Ishikawa (cell line): ENCODE results near the gene PIGR.

ENCODE experiments used
- CREB1 ChIP-seq: IDR thresholded peaks from 2 replicates; pipeline ENCODE4 v1.6.1; 2012; ENCODE audit warnings: low read depth
- EGR1 ChIP-seq: IDR thresholded peaks from 2 replicates; pipeline ENCODE4 v1.6.1; 2012
- EP300 ChIP-seq: IDR thresholded peaks from 2 replicates; pipeline ENCODE4 v1.6.1; 2012; ENCODE audit warnings: borderline replicate concordance
- MAX ChIP-seq: IDR thresholded peaks from 2 replicates; pipeline ENCODE4 v1.6.1; 2012
- TCF12 ChIP-seq: IDR thresholded peaks from 2 replicates; pipeline ENCODE4 v1.6.1; 2012; ENCODE audit warnings: low read depth
- YY1 ChIP-seq: IDR thresholded peaks from 2 replicates; pipeline ENCODE4 v1.6.1; 2012; ENCODE audit warnings: low read depth

- TF ChIP-seq EP300 = no peak
- TF ChIP-seq EGR1 = no peak
- no peak for TF ChIP-seq MAX
- TF ChIP-seq TCF12 = no peak
- TF ChIP-seq CREB1 = no peak
- no peak for TF ChIP-seq YY1
Observed at GRCh38 chr1:206911064-206911663, 35.1 kb downstream of the PIGR start.
